HG02623 (cell line): ENCODE data around the gene NDE1.
"Not testable (repeated sequence)": the region's sequence is repeated elsewhere in the genome, so short reads cannot be mapped to it uniquely, and the experiment has no call there.

Experiments
- ATAC-seq: cut with Tn5 transposase; IDR thresholded peaks from one replicate; pipeline ENCODE4 v1.9.1; 2021; ENCODE audit warnings: moderate library complexity; ENCODE audit not compliant: unreplicated experiment

The NDE1 gene, protein sequence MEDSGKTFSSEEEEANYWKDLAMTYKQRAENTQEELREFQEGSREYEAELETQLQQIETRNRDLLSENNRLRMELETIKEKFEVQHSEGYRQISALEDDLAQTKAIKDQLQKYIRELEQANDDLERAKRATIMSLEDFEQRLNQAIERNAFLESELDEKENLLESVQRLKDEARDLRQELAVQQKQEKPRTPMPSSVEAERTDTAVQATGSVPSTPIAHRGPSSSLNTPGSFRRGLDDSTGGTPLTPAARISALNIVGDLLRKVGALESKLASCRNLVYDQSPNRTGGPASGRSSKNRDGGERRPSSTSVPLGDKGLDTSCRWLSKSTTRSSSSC

DNA sequence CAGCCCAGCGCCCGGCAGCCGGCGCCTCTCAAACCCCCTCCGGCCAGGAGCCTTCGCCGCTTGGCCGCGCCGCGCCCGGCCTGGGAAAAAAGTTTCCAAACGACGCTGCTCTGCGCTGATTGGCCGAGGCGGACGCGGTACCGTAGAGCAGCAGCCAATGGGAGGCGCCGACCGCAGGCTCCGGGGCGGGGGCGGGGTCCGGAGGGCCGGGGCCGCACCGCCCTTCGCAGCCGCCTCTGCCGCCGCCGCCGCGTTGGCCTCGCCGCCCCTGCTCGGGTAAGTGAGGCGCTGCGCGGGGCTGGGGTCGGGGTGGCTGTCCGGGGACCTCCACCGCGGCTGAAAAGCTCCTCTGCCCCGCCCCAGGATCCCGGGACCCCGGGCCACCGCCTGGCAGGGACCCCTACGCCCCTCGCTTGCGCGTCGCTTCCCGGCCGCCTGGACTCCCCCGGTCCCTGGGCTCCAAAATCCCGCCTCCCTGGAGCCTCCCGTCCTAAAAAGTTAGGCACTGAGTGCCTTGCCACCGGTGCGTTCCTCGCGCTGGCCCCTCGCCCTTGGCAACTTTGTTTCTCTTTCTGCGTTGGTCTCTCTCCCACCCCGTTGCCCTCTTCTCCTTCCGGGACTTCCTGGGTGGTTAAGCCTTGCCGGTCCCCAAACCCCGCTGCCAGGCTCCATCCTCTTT is at the start of gene NDE1:
Gene NDE1, plus strand, starts transcription at position 227 of the 679 bp plus-strand sequence. CDS start 14,534 bp downstream, outside the sequence.
- ATAC-seq: peak; percentile 74

DNA sequence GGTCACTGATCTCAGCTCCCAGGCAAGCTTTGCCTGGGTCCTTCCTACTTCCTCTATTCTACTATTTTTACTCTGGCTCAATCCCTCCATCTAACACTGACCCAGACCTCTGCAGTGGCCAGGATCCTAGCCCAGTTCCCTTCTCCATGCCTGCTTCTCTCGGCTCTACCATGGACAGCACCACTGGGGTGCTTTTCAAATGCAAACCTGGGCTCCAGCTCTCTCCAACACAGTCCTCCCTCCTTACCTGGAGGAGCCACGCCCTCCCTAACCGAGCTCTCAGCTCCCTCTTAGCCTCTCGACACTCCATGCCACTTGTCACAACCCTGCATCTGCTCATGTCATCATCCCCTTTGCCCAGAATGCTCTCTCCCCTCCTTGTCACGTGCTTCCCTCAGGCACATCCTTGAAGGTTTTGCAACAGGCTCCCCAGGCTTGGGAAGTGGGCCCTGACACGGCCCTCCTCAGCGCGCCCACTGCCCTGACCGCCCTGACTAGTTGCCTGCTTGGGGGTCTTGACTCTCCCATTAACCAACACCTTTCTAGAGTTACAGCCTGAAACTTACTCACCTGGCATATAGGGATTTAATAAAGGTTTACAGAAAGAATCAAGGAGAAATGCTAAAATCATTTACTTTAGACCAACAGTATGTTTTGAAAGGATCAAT is 48.7 kb upstream of the NDE1 start:
- no peak for ATAC-seq

DNA sequence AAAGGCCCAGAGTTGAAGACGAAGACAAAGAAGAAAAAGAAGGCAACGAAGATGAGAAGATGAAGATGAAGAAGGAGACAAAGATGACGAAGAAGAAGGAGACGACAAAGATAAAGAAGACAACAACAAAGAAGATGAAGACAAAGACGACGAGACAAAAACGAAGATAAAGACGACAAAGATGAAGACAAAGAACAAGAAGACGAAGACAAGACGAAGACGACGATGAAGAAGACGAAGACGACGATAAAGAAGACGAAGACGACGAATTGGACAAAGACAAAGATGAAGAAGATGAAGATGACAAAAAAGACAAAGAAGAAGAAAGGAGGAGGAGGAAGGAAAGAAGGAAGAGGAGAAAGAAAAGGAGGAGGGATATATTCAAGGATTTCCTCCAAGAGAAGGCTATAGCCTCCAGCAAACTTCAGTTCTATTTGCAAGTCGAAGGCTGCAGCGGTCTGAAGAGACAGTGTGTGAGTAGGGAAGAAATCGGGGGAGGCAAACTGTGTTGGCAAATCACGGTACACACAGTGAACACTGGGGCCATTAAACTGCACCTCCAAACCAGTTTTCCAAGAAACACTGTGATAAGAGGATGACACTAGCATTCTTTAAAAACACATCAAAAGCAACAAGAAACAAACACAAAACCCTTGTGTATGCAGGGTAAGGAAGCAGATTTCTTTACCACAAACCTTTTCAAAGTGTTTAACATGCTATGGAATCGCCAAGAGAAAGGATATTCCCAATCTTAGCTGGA is 47.6 kb upstream of the NDE1 start:
- ATAC-seq: no peak

DNA sequence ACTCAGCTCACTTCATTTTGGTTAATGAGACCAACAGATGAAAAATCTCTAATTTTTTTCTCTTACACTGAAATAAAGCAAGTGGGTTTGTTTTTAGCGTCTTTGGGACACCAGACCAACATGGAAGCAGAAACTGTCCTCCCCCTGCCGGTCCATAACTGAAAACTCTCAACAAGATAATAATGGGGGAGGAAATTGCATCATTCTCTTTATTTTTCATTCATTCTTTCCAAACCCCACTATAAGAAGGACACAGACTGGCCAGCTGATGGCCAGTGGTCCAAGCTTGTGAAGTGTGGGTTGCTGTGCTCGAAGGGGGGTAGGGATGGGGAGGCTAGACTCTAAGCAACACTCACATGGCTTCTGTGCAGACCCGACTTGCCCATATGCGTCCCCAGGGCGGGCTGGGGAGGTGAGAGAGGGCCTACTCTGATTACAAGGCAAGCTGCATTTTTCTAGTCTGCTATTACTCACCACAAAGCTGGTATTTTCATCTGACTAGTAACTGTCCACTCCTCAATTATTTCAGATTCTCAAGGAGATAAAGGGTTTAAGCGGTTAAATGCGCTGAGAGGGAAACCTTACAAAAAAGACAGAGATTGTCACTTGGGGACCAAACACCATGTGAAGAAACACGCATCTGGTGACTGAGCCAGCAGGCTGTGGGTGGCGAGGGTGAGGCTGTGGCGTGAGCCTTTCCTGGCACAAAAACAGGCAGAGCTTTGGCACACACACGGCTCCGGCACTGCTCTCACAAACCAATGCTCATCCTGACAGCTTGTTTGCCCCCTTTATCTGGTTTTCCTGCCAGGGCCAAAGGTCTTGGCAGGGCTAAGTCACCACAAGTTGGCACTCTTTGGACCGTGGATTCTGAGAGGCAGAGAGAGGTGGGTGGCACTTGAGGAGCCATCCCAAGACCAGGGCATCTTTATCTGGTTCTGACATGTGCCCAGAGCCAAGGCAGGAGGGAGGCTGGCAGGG is 45.3 kb upstream of the NDE1 start:
- ATAC-seq: no peak

DNA sequence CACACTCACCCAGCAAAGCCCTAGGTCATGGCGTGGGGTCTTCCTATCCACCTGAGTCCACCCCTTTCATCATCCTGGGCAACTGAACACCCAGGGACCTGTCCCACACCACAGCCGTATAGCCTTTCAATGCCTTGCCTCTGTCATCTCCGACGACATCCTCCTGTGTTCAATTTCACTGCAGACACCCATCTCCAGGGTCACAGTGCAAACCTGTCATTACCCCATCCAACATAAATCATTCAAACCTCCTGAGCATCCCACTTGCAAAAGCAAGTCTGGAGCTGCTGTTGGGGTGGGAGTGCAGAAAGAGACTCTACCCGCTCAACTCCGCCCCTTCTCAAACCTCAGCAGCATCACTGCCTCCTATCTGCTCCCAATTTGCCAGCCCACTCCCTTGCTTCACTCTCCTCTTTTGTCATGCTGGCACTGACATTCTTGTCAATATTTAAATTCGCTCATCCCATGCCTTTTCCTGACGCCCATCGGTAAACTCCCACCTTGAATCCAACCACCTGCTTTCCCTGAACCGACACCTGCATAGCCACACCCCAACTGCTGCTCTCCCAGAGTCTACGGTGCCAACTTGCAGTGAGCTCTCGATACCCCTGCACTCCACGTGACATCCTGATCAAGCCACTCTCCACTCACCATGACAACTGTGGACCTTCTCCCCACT is 44.1 kb upstream of the NDE1 start:
- no peak for ATAC-seq

DNA sequence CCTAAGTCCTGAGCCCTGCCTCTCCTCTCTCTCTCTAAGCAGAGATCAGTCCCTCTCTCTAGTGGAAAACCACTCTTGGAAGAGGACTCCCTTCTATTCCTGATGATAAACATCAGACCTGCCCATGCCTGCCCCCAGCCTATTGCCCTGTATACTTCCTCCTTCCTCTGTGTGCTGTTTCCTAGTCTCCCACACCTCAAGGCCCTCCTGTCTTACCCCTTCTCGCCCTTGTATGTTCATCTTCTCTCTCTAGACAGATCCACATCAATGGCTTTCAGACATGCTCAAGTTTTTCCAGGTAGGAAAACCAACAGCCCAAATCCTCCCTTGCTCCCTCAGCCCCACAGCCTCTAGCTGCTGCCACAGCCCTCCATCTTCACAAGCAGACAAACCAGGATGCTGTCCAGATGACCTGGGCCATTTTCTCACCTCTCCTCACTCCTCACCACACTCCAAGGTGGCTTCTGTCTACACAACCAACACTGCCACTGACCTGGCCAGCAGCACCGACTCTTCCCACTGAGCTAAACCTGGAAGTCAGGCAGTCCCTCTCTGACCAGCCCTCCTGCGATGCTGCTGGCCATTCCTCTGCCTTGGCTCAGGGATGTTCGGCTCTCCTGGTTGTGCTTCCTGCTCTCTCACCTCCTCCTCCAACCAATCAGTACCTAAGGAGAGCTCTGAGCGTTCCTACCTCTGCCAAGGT is 43.4 kb upstream of the NDE1 start:
- ATAC-seq: no peak

DNA sequence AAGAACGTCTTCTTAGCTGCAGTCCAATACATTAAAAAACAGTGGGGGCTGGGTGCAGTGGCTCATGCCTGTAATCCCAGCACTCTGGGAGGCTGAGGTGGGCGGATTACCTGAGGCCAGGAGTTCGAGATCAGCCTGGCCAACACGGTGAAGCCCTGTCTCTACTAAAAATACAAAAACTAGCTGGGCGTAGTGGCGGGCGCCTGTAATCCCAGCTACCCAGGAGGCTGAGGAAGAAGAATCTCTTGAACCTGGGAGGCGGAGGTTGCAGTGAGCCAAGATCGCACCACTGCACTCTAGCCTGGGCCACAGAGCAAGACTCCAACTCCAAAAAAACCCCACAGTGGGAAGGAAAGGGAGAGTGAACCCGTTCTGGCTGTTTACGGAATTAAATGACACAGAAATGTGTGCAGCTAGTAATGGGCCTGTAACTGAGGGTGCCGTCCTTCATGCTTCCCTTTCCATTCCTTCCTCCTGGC is 42.8 kb upstream of the NDE1 start:
- not testable (repeated sequence) for ATAC-seq

GRCh38 chr16:15607700-15608396 is 42.2 kb upstream of the NDE1 start:
- no peak for ATAC-seq

DNA sequence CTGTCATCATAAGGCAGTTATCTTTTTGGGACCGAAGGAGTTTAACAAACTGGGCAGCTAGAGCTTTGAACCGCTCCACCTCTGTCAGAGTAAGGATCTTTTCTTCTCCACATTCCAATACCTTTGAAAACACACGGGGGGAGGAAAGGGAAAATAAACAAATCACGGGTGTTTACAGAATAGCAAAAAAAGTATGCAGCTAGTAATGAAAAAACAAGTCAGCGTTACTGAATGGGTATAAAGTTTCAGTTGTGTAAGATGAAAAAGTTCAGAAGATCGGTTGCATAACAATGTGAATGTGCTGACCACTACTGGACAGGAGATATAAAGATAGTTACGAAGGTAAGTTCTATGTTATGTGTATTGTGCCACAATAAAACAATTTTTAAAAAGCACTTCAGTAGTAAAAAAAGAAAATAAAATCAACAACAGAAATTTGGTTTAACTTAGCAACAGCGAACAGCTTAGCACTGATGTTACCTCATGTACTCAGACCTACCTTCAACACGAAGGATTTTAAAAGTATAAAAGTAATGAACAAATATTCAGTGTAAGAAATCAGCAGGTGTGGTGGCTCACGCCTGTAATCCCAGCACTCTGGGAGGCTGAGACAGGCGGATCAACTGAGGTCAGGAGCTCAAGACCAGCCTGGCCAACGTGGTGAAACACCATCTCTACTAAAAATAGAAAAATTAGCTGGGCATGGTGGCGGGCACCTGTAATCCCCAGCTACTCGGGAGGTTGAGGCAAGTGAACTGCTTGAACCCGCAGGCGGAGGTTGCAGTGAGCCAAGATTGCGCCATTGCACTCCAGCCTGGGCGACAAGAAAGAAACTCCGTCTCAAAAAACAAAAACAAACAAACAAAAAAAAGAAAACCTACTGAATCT is 41.4 kb upstream of the NDE1 start:
- no peak for ATAC-seq

DNA sequence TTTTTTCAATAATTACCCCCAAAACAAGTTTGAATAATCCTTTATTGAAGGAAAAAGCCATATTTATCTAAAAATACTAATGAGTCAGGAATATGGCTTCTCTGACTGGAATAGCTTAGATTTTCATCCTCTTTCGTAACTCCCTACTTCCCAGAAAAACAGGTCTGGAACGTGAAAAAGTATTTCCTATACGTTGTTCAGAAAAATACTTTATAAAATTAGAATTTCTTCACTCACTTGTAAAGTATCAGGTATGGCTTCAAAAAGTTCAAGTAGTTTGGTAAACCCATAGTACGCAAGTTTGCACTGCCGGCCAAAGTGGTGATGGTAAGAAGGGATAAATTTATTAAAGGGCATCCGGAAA is 40.8 kb upstream of the NDE1 start:
- ATAC-seq: no peak

GRCh38 chr16:15610369-15610871 is 39.6 kb upstream of the NDE1 start:
- no peak for ATAC-seq

DNA sequence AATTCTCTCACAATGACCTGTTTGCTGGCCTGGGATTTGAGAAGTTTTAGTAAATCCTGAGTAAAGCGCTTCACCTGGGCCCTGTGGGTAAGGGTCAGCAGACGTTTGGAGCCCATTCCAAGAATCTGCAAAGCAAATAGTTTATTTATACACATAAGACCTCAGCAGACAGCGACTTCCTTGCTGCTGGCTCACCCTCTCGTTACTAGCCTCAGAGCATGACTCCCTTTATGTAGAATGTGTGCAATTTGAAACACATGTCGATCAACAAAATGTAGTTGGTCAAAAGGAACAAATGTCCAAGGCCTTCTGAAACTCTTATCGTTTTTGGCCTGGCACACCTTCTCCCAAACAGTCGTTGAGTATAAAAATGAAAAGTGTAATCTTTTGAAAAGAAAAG is 38.4 kb upstream of the NDE1 start:
- ATAC-seq: no peak

DNA sequence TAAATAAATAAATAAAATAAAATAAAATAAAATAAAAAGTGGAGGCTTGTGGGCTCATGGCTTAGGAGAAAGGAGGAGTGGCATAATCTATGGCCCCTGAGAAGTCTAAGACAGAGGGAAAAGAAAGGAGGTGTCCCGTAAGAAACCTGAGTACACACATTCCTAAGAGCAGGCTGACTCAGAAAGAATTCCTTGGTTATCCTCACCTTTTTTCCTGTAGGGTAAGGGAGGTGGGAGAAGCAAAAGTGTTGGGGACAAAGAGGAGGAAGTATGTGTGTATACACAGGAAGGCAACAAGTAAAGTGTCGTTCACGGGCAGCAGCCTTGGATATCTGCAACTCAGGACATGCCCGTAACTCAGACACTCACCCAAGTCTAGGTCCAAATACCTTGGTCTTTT is 36.4 kb upstream of the NDE1 start:
- ATAC-seq: no peak

DNA sequence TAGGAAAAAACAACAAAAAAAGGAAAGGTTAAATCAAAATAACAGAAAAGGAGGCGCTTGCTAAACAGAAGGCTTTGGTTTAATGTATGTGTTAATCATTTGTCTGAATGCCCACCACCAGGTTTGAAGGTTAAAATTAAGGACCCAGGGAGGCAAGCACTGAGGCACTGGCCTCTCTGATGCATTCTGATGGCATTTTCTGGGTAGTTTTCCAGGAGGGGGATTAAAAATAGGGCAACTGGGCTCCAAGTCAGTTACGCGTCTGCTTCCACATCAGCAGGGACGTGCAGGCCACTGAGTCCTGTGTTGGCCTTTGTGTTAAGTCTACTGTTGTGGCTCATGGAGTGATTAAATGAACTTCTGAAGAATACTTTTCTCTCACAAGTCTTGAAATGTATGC is 34.0 kb upstream of the NDE1 start:
- no peak for ATAC-seq

DNA sequence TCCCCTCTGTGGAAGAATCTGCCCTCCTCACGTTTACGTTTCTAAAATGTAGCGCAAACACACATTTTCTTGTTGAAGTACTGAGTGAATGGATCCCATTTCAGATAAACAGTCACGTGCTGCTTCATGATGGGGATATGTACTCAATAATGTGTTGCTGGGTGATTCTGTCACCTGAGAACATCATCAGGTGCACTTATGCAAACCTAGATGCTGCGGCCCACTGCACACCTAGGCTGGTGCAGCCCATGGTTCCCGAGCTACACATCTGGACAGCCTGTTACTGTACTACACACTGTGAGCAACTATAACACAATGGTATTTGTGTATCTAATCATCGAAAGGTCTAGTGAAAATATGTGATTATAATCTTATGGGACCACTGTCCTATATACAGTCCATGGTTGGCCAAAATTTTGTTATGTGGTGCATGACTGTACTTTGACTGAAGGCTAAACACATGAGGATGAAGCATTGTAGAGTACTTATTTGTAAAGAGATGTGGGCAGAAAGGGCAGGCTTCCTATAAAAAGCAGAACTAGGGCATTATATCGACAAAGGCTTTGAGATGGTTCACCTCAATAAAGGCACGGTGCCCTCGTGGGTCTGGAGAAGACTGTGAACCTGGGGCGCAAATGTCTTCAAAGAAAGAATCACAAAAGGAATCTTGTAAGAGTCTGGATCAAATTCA is 33.4 kb upstream of the NDE1 start:
- ATAC-seq: no peak

- ATAC-seq: no peak
Observed at GRCh38 chr16:15617901-15618300, 32.1 kb upstream of the NDE1 start.

GRCh38 chr16:15618392-15618791 is 31.7 kb upstream of the NDE1 start:
- ATAC-seq: no peak
